WTC11 (cell line): Measurements from ENCODE around the gene ARID1A. TPM values are rescaled to one million over a fixed set of nuclear protein-coding genes. Genes with fewer than 3 reads are reported as not detected.

ENCODE experiments used
- ATAC-seq: fragments of 200-7000 bp; cut with Tn5 transposase; 2 replicates; pipeline ENCODE4 v1.10.0; 2021; ENCODE audit warnings: mild to moderate bottlenecking, moderate library complexity
- CTCF ChIA-PET: fragments of 300-600 bp; sonication (Branson Sonifier 250); formaldehyde crosslinking; loops from one replicate; lab custom pipeline; 2021; ENCODE audit warnings: antibody characterized with exemption; lab: Charles Lee
- POLR2A ChIA-PET: fragments of 350-600 bp; sonication (Branson Sonifier 250); formaldehyde crosslinking; loops from one replicate; lab custom pipeline; 2021; ENCODE audit warnings: antibody characterized with exemption; lab: Charles Lee
- DNase-seq: peaks from one replicate; pipeline ENCODE4 v3.0.0; 2021; ENCODE audit warnings: low spot score
- H3K27ac Mint-ChIP-seq: 2 replicates; pipeline ENCODE4 v1.8.0; 2021; ENCODE audit warnings: mixed read lengths
- H3K27me3 Mint-ChIP-seq: 2 replicates; pipeline ENCODE4 v1.8.0; 2021; ENCODE audit warnings: low read depth, mild to moderate bottlenecking, moderate library complexity, mixed read lengths
- H3K36me3 Mint-ChIP-seq: 2 replicates; pipeline ENCODE4 v1.8.0; 2021; ENCODE audit warnings: mixed read lengths
- H3K4me1 Mint-ChIP-seq: 2 replicates; pipeline ENCODE4 v1.8.0; 2022; ENCODE audit warnings: mixed read lengths
- H3K4me3 Mint-ChIP-seq: 2 replicates; pipeline ENCODE4 v1.8.0; 2021; ENCODE audit warnings: mild to moderate bottlenecking, moderate library complexity, mixed read lengths
- H3K9me3 Mint-ChIP-seq: 2 replicates; pipeline ENCODE4 v1.8.0; 2021; ENCODE audit warnings: mixed read lengths
- CDX4 ChIP-seq: fragments of 250-450 bp; sonication (Bioruptor Pico); IDR thresholded peaks from 2 replicates; pipeline ENCODE4 v1.9.0; 2021; ENCODE audit warnings: moderate library complexity, mild to moderate bottlenecking, inconsistent platforms, borderline replicate concordance
- ETV6 ChIP-seq: sonication (generic); formaldehyde crosslinking; IDR thresholded peaks from 2 replicates; pipeline ENCODE4 v1.8.1; 2022; ENCODE audit warnings: mild to moderate bottlenecking, missing genetic modification reagents
- GABPB1 ChIP-seq: sonication (generic); formaldehyde crosslinking; IDR thresholded peaks from 2 replicates; pipeline ENCODE4 v1.8.1; 2023; ENCODE audit warnings: mild to moderate bottlenecking, missing genetic modification reagents
- IRF2 ChIP-seq: sonication (generic); formaldehyde crosslinking; IDR thresholded peaks from 2 replicates; pipeline ENCODE4 v1.8.0; 2022; ENCODE audit warnings: low read depth, missing genetic modification reagents, borderline replicate concordance
- JUN ChIP-seq: sonication (generic); formaldehyde crosslinking; IDR thresholded peaks from 2 replicates; pipeline ENCODE4 v1.8.0; 2023; ENCODE audit warnings: mild to moderate bottlenecking, missing genetic modification reagents
- MLX ChIP-seq: sonication (generic); formaldehyde crosslinking; IDR thresholded peaks from 2 replicates; pipeline ENCODE4 v1.8.1; 2023; ENCODE audit warnings: mild to moderate bottlenecking, missing genetic modification reagents, moderate library complexity
- MYBL2 ChIP-seq: sonication (generic); formaldehyde crosslinking; IDR thresholded peaks from 2 replicates; pipeline ENCODE4 v1.8.1; 2023; ENCODE audit warnings: mild to moderate bottlenecking, moderate library complexity, missing genetic modification reagents
- NFE2L1 ChIP-seq: sonication (generic); formaldehyde crosslinking; IDR thresholded peaks from 2 replicates; pipeline ENCODE4 v1.8.1; 2023; ENCODE audit warnings: missing genetic modification reagents
- NR1H2 ChIP-seq: sonication (generic); formaldehyde crosslinking; IDR thresholded peaks from 2 replicates; pipeline ENCODE4 v1.9.0; 2021; ENCODE audit warnings: mild to moderate bottlenecking, moderate library complexity, missing genetic modification reagents
- NR3C1 ChIP-seq: sonication (generic); formaldehyde crosslinking; conservative IDR thresholded peaks from 2 replicates; pipeline ENCODE4 v1.8.1; 2023; ENCODE audit warnings: low read depth, mild to moderate bottlenecking, missing genetic modification reagents
- PRDM15 ChIP-seq: sonication (generic); formaldehyde crosslinking; IDR thresholded peaks from 2 replicates; pipeline ENCODE4 v1.8.0; 2022; ENCODE audit warnings: missing genetic modification reagents
- TEAD1 ChIP-seq: sonication (generic); formaldehyde crosslinking; IDR thresholded peaks from 2 replicates; pipeline ENCODE4 v1.8.0; 2022; ENCODE audit warnings: mild to moderate bottlenecking, missing genetic modification reagents
- ZBTB21 ChIP-seq: sonication (generic); formaldehyde crosslinking; IDR thresholded peaks from 2 replicates; pipeline ENCODE4 v1.8.1; 2023; ENCODE audit warnings: mild to moderate bottlenecking, missing genetic modification reagents, borderline replicate concordance
- ZNF317 ChIP-seq: sonication (generic); formaldehyde crosslinking; IDR thresholded peaks from 2 replicates; pipeline ENCODE4 v1.8.1; 2023; ENCODE audit warnings: low read depth, mild to moderate bottlenecking, moderate library complexity, missing genetic modification reagents, borderline replicate concordance
- ZNF671 ChIP-seq: fragments of 250-450 bp; sonication (Bioruptor Pico); IDR thresholded peaks from 2 replicates; pipeline ENCODE4 v1.8.0; 2021; ENCODE audit warnings: mild to moderate bottlenecking
- total RNA-seq: library from RNA; stranded (reverse); gene quantifications from 3 replicates; pipeline ENCODE4 v1.2.3, GENCODE V29; 2021
- TF ChIP-seq, protein P1 (sequence below): sonication (generic); formaldehyde crosslinking; IDR thresholded peaks from 2 replicates; pipeline ENCODE4 v1.8.0; 2022; ENCODE audit warnings: mild to moderate bottlenecking, missing genetic modification reagents
- TF ChIP-seq, protein P2 (sequence below): sonication (generic); formaldehyde crosslinking; IDR thresholded peaks from 2 replicates; pipeline ENCODE4 v1.8.0; 2022; ENCODE audit warnings: mild to moderate bottlenecking, missing genetic modification reagents

ARID1A gene
- total RNA-seq, 1 experiment from 2014 or later: 98.0 TPM

GRCh38 chr1:26690157-26690556 is 5.7 kb upstream of the ARID1A start:
- ChIA-PET CTCF (interaction anchor here (0.7 to 5.0 kb wide), 2 partner anchors 13 to 99 kb away, joined by 4 to 54 read pairs; no protein-coding TSS in a partner anchor), POLR2A (no interaction called here)
- Mint-ChIP-seq H3K27ac (no peak overlapping the region), H3K4me1 (peaks cover 37% of the 10 kb centered on the region), H3K36me3 (no peaks in the 10 kb centered on the region), H3K9me3 (no peaks in the 10 kb centered on the region), H3K27me3 (no peaks in the 10 kb centered on the region), H3K4me3 (no peak overlapping the region)
- ATAC-seq (no peak), DNase-seq (no peak)
- TF ChIP-seq ZBTB21 (CRISPR knock-in tag) (no peak), MLX (CRISPR knock-in tag) (no peak), IRF2 (CRISPR knock-in tag) (no peak), ZNF671 (CRISPR knock-in tag) (no peak), TEAD1 (CRISPR knock-in tag) (no peak), ETV6 (CRISPR knock-in tag) (no peak), GABPB1 (CRISPR knock-in tag) (no peak), NR3C1 (no peak), NFE2L1 (CRISPR knock-in tag) (no peak)
- TF ChIP-seq, protein P1, sequence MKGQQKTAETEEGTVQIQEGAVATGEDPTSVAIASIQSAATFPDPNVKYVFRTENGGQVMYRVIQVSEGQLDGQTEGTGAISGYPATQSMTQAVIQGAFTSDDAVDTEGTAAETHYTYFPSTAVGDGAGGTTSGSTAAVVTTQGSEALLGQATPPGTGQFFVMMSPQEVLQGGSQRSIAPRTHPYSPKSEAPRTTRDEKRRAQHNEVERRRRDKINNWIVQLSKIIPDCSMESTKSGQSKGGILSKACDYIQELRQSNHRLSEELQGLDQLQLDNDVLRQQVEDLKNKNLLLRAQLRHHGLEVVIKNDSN (CRISPR knock-in tag): no peak

DNA sequence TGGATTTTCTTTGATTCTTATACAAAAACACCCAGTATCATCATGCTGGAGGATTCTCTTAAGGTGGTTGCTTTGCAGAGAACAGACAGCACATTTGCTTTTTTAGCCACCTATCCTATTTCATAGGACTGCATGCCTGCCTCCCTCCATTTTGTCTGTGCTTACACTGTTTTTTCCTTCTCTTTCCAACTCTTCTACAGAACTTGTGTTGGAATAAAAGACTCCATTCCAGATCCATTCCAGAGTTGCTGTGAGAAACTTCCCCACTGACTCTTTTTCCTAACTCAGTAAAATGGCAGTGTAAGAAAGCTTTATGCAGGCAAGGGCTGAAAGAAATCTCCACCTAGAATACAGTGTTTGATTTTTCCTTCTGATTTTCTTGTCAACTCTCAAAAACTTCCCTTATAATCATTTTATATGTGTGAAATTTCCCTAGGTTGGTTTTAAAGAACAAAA is 5.2 kb upstream of the ARID1A start:
- CTCF ChIA-PET: interaction anchor here (2.6 to 5.0 kb wide), 3 partner anchors 13 to 98 kb away, joined by 14 to 54 read pairs (median 33); partner anchors contain the start of gene PIGV
- no peak for TF ChIP-seq JUN (CRISPR knock-in tag)
- TF ChIP-seq PRDM15 (CRISPR knock-in tag): peak; percentile 93
- no peak for TF ChIP-seq ZNF317 (CRISPR knock-in tag)
- no peak for TF ChIP-seq CDX4
- no peak for TF ChIP-seq NR1H2 (CRISPR knock-in tag)
- POLR2A ChIA-PET: no interaction called here
- DNase-seq (no peak), ATAC-seq (no peak)
- H3K27me3 Mint-ChIP-seq: no peaks in the 10 kb centered on the region
- peak overlapping the region; percentile 71; the same call in 1 of the 2 replicates for H3K27ac Mint-ChIP-seq
- no peaks in the 10 kb centered on the region for H3K9me3 Mint-ChIP-seq
- peaks cover 37% of the 10 kb centered on the region for H3K4me1 Mint-ChIP-seq
- H3K36me3 Mint-ChIP-seq: no peaks in the 10 kb centered on the region
- H3K4me3 Mint-ChIP-seq: no peak overlapping the region

DNA sequence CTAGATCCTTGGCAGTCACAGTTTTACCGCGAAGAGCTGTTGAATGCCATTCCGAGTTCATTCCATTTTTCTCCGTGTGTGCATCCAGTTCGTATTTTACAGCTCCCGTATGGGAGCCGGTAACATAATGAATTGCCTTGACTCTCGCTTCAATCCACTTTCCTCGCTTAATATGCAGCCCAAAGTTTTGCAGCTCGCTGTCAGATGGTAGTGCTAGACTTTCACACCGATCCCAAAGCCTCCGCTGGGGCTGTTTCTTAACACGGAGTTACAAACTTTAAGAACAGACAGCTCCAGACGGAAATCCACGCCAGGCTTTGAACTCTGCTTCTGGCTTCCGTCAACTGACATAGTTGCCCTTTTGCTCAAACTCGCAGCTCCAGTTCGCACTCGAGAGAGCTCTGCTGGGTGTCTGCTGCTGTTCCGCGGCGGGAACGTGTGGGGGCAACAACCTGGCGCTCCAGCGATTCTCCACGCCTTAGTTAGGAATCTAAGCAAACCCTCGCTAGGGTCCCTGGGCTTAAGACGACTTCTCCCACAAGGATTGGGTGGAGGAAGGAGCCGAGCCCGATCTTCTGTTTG is 3.5 kb upstream of the ARID1A start:
- DNase-seq: peak; percentile 75
- ATAC-seq: peak; percentile 40
- ChIA-PET CTCF (interaction anchor here (0.5 to 5.0 kb wide), 17 partner anchors 9 to 222 kb away, joined by 3 to 54 read pairs (median 5); partner anchors contain the start of gene PIGV), POLR2A (interaction anchor here (0.6 to 2.8 kb wide), 11 partner anchors 10 to 301 kb away, joined by 3 to 19 read pairs (median 5); partner anchors contain the start of genes PIGV and TRNP1)
- Mint-ChIP-seq H3K36me3 (no peaks in the 10 kb centered on the region), H3K4me1 (peaks cover 34% of the 10 kb centered on the region), H3K4me3 (peak overlapping the region; percentile 86), H3K9me3 (no peaks in the 10 kb centered on the region), H3K27me3 (no peaks in the 10 kb centered on the region), H3K27ac (peak overlapping the region; percentile 100)
- TF ChIP-seq PRDM15 (CRISPR knock-in tag): peak; percentile 98
- TF ChIP-seq, protein P1 (CRISPR knock-in tag): peak; percentile 37; the same call in 1 of the 2 replicates
- TF ChIP-seq, protein P2, sequence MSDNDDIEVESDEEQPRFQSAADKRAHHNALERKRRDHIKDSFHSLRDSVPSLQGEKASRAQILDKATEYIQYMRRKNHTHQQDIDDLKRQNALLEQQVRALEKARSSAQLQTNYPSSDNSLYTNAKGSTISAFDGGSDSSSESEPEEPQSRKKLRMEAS (CRISPR knock-in tag): peak; percentile 15; the same call in 1 of the 2 replicates
- 0 out of 2 replicates have a peak, but pooled peaks have one; percentile 20 for TF ChIP-seq TEAD1 (CRISPR knock-in tag)
- TF ChIP-seq MYBL2 (CRISPR knock-in tag): peak; percentile 15; the same call in 1 of the 2 replicates
